Uterus (tissue), 4 donors: Measurements from ENCODE around the gene ZBTB5. TPM values are rescaled to one million over a fixed set of nuclear protein-coding genes. Genes with fewer than 3 reads are reported as not detected.

Experiments
- DNase-seq, 2 donors: peaks; one replicate each; pipeline ENCODE4 v3.0.0-alpha.2; 2019 to 2020
- H3K27ac ChIP-seq, 2 donors: fragments of 200-600 bp; sonication (generic); 1 replicate in 1 of 2; 2 replicates in 1 of 2; pipeline ENCODE4 v1.5.1; 2016 to 2018
- H3K27me3 ChIP-seq, 2 donors: fragments of 200-600 bp; sonication (generic); one replicate each; pipeline ENCODE4 v1.5.1; 2018 to 2019; ENCODE audit warnings: control low read depth in 1 of 2
- H3K36me3 ChIP-seq, 2 donors: fragments of 200-600 bp; sonication (generic); one replicate each; pipeline ENCODE4 v1.5.1; 2019; ENCODE audit warnings: control low read depth in 1 of 2
- H3K4me1 ChIP-seq, 2 donors: fragments of 200-600 bp; sonication (generic); one replicate each; pipeline ENCODE4 v1.5.1; 2018 to 2019; ENCODE audit warnings: control low read depth in 1 of 2
- H3K4me3 ChIP-seq, 2 donors: fragments of 200-600 bp; sonication (generic); 1 replicate in 1 of 2; 2 replicates in 1 of 2; pipeline ENCODE4 v1.5.1; 2018 to 2019; ENCODE audit warnings: mild to moderate bottlenecking in 1 of 2
- H3K9me3 ChIP-seq, 2 donors: fragments of 200-600 bp; sonication (generic); one replicate each; pipeline ENCODE4 v1.5.1; 2019; ENCODE audit warnings: control low read depth in 1 of 2
- POLR2A ChIP-seq, 2 donors: fragments of 450-650 bp; IDR thresholded peaks; one replicate each; pipeline ENCODE4 v1.6.1; 2016; ENCODE audit warnings: antibody characterized with exemption in 2 of 2, mild to moderate bottlenecking in 1 of 2, moderate library complexity in 1 of 2
- intact Hi-C: fragments of 100-400 bp; cut with DNase I; formaldehyde crosslinking; loops from one replicate; pipeline ENCODE4 v1.15.1; 2023; ENCODE audit warnings: low total_unique reads
- total RNA-seq, 4 donors: library from RNA; depleted of rRNA in 3 of 4; stranded (reverse); fragments of >200 nt in 3 of 4; gene quantifications; one replicate each; pipeline versions ENCODE4 v1.1.0 to v1.2.4, GENCODE V29; 2014 to 2023
- TF ChIP-seq, protein P1 (sequence below), 4 experiments: fragments of 200-600 bp in 2 of 4; fragments of 450-650 bp in 2 of 4; sonication (generic) in 2 of 4; IDR thresholded peaks; one replicate each; pipeline ENCODE4 v1.5.1; 2016 to 2019; ENCODE audit warnings: antibody characterized with exemption in 4 of 4, mild to moderate bottlenecking in 2 of 4, moderate library complexity in 1 of 4
- donor health status: DM: yes; HTN: yes; CAD: no.

Gene ZBTB5
- total RNA-seq, 4 donors from 2014 or later, result 6.5 to 22.0 (median 13.3) TPM

DNA sequence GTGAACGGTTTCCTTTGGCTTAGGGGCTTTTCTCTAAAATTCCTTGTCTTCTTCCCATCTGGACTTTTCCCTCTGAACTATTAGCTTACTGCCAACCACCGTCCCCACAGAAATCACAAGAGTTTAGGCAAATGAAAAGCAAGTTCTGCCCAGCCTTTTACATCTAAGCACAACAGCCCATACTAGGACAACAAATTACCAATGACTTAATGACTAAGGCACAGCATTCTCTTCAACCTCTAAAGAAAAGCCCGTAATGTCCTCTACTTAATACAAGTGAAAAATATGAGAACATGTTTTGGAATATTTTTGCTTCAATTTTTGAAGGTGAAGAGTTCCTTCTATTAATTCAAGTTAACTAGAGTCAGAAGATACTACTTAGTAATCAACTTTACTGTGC lies 1.2 kb downstream of the ZBTB5 start:
- intact Hi-C loops, result no loop called here
- Histone ChIP-seq H3K27me3 (no peaks in the 10 kb centered on the region), H3K36me3 (no peaks in the 10 kb centered on the region), H3K9me3 (no peaks in the 10 kb centered on the region), H3K4me1 (peaks cover 0 to 5% of the 10 kb centered on the region in 2 donors), H3K4me3 (peak overlapping the region; percentile 67 to 92), H3K27ac (peak overlapping the region in 1 of 2 donors; percentile 93)
- TF ChIP-seq, protein P1, sequence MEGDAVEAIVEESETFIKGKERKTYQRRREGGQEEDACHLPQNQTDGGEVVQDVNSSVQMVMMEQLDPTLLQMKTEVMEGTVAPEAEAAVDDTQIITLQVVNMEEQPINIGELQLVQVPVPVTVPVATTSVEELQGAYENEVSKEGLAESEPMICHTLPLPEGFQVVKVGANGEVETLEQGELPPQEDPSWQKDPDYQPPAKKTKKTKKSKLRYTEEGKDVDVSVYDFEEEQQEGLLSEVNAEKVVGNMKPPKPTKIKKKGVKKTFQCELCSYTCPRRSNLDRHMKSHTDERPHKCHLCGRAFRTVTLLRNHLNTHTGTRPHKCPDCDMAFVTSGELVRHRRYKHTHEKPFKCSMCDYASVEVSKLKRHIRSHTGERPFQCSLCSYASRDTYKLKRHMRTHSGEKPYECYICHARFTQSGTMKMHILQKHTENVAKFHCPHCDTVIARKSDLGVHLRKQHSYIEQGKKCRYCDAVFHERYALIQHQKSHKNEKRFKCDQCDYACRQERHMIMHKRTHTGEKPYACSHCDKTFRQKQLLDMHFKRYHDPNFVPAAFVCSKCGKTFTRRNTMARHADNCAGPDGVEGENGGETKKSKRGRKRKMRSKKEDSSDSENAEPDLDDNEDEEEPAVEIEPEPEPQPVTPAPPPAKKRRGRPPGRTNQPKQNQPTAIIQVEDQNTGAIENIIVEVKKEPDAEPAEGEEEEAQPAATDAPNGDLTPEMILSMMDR (IDR thresholded peaks at IDR 0.05), result no peak
- no peak for TF ChIP-seq POLR2A (IDR thresholded peaks at IDR 0.05)
- DNase-seq, result no peak

GRCh38 chr9:37456817-37457216 lies 8.4 kb downstream of the ZBTB5 start:
- DNase-seq, result no peak
- intact Hi-C loops, result no loop called here
- no peak overlapping the region for H3K4me3 ChIP-seq
- H3K27ac ChIP-seq, result no peak overlapping the region
- H3K27me3 ChIP-seq, result no peaks in the 10 kb centered on the region
- H3K9me3 ChIP-seq, result no peaks in the 10 kb centered on the region
- H3K36me3 ChIP-seq, result no peaks in the 10 kb centered on the region
- H3K4me1 ChIP-seq, result no peaks in the 10 kb centered on the region
- TF ChIP-seq, protein P1 (IDR thresholded peaks at IDR 0.05), result no peak
- no peak for TF ChIP-seq POLR2A (IDR thresholded peaks at IDR 0.05)

GRCh38 chr9:37455884-37456647 lies 9.2 kb downstream of the ZBTB5 start:
- Histone ChIP-seq H3K27ac (no peak overlapping the region), H3K36me3 (no peaks in the 10 kb centered on the region), H3K27me3 (no peaks in the 10 kb centered on the region), H3K4me3 (no peak overlapping the region), H3K4me1 (no peaks in the 10 kb centered on the region), H3K9me3 (no peaks in the 10 kb centered on the region)
- no peak for TF ChIP-seq POLR2A (IDR thresholded peaks at IDR 0.05)
- TF ChIP-seq, protein P1 (IDR thresholded peaks at IDR 0.05), result no peak
- no peak for DNase-seq
- intact Hi-C loops, result no loop called here

GRCh38 chr9:37454238-37454637 lies 11.0 kb downstream of the ZBTB5 start:
- DNase-seq, result no peak
- Histone ChIP-seq H3K27me3 (no peaks in the 10 kb centered on the region), H3K27ac (no peak overlapping the region), H3K36me3 (no peaks in the 10 kb centered on the region), H3K9me3 (no peaks in the 10 kb centered on the region), H3K4me1 (no peaks in the 10 kb centered on the region), H3K4me3 (no peak overlapping the region)
- intact Hi-C loops, result no loop called here
- TF ChIP-seq POLR2A (IDR thresholded peaks at IDR 0.05), result no peak
- TF ChIP-seq, protein P1 (IDR thresholded peaks at IDR 0.05), result no peak

DNA sequence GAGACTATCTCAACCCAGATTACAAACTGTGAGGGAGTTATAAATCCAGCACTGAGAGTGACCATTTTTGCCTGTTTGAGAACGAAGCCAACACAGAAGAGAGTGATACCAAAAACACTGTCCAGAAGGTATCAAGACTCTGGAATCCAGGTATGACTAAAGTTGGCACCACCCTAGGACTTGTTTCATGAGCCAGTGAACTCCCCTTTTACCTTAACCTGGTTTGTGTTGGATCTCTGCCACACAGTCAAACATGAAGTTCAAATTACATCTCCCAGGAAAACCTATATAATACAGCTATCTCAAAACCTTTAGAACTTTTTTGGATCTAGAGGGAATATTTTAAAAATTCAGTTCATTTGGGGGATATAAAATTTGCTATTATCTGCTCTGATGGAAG lies 11.4 kb downstream of the ZBTB5 start:
- Histone ChIP-seq H3K4me1 (no peaks in the 10 kb centered on the region), H3K36me3 (no peaks in the 10 kb centered on the region), H3K4me3 (no peak overlapping the region), H3K27me3 (no peaks in the 10 kb centered on the region), H3K27ac (no peak overlapping the region), H3K9me3 (no peaks in the 10 kb centered on the region)
- TF ChIP-seq, protein P1 (IDR thresholded peaks at IDR 0.05), result no peak
- no peak for TF ChIP-seq POLR2A (IDR thresholded peaks at IDR 0.05)
- DNase-seq, result no peak
- intact Hi-C loops, result no loop called here
